ENCODE measurements around the gene CLDN20. TPM values are rescaled to one million over a fixed set of nuclear protein-coding genes. Genes with fewer than 3 reads are reported as not detected.

The CLDN20 gene
- total RNA-seq, 1 experiment from 2014 or later, result not detected

GRCh38 chr6:155271145-155271544 lies 7.3 kb downstream of the CLDN20 start:
- ChIA-PET POLR2A (no interaction called here), CTCF (no interaction called here)
- intact Hi-C loops (cut with micrococcal nuclease; ENCODE audit: unreplicated experiment) (no loop called here), in situ Hi-C loops (cut with HindIII; ENCODE audit: low pct_unique_long_range_greater_than_20kb, low sequenced_read_pairs) (no loop called here)
- TF ChIP-seq SIN3A (IDR thresholded peaks at IDR 0.05; ENCODE audit: borderline replicate concordance, insufficient read depth, low read depth, low read length) (no peak), TCF7L2 (IDR thresholded peaks at IDR 0.05; ENCODE audit: low read depth, low read length) (no peak), POLR2AphosphoS5 (IDR thresholded peaks at IDR 0.05; ENCODE audit: low read depth, low read length) (no peak), REST (IDR thresholded peaks at IDR 0.05; ENCODE audit: insufficient read depth in 1 of 2, low read depth in 2 of 2, low read length in 1 of 2) (no peak), CTCF (IDR thresholded peaks at IDR 0.05) (no peak)
- H3K27ac ChIP-seq (ENCODE audit: low read length), result no peak overlapping the region
- H3K4me3 ChIP-seq (ENCODE audit: low read depth in 2 of 2, low read length in 2 of 2), result no peak overlapping the region
- no peaks in the 10 kb centered on the region for H3K4me1 ChIP-seq (ENCODE audit: control insufficient read depth, insufficient read depth, low read length)
- ATAC-seq (no peak), DNase-seq (ENCODE audit: low read depth, low spot score) (no peak)
- no peaks in the 10 kb centered on the region for H3K27me3 ChIP-seq (ENCODE audit: control insufficient read depth, insufficient read depth, low read length)
- H3K36me3 ChIP-seq (ENCODE audit: control insufficient read depth, insufficient read depth, low read length), result peaks cover 9% of the 10 kb centered on the region
- no peaks in the 10 kb centered on the region for H3K9me3 ChIP-seq (ENCODE audit: control insufficient read depth, insufficient read depth, low read depth, low read length)
- BruUV-seq (replicated peaks), result no TSS peak

DNA sequence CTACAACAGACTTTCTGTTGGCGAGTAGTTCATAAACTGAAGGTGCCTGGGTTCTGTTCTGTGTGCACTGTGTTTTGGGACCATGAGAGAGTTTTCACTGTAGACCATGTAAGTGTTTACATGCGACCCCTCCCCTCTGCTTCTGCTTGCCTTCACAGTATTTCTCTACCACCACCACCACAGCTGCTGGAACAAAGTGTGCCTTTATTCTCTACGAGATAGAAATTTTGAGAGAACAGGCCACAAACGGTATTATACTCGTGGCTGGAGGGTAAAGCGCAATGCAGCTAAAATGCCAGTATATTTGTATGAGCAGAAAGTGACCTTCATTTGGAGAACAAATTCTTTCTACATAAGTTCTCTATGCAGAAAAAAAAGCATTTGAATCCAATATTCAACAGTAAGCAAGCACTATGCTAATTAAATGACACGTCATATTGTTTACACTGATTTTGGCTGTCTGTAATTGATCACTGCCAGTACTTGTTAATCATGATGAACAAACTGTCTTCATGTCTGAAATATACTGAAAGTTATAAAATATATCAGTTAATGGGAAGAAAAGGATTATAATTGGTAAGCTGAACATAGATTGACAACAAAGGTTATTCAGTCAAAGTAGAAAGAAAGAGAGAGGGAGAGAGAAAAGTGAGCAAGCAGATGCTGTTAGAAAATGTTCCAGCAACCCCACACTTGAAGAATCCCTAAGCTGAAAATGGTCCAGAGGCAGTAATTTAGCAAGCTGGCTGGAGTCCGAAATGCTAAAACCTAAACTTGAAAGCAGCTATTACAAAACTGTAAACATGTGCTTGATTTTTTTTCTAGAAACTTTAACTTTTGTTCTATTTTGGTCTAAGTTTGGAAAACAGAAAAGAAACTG lies 8.8 kb downstream of the CLDN20 start:
- Histone ChIP-seq H3K27ac (ENCODE audit: low read length) (no peak overlapping the region), H3K4me1 (ENCODE audit: control insufficient read depth, insufficient read depth, low read length) (no peaks in the 10 kb centered on the region), H3K27me3 (ENCODE audit: control insufficient read depth, insufficient read depth, low read length) (no peaks in the 10 kb centered on the region), H3K36me3 (ENCODE audit: control insufficient read depth, insufficient read depth, low read length) (peaks cover 11% of the 10 kb centered on the region), H3K4me3 (ENCODE audit: low read depth in 2 of 2, low read length in 2 of 2) (no peak overlapping the region), H3K9me3 (ENCODE audit: control insufficient read depth, insufficient read depth, low read depth, low read length) (no peaks in the 10 kb centered on the region)
- no peak for ATAC-seq
- intact Hi-C loops (cut with micrococcal nuclease; ENCODE audit: unreplicated experiment), result no loop called here
- in situ Hi-C loops (cut with HindIII; ENCODE audit: low pct_unique_long_range_greater_than_20kb, low sequenced_read_pairs), result no loop called here
- TF ChIP-seq POLR2AphosphoS5 (IDR thresholded peaks at IDR 0.05; ENCODE audit: low read depth, low read length) (no peak), SIN3A (IDR thresholded peaks at IDR 0.05; ENCODE audit: borderline replicate concordance, insufficient read depth, low read depth, low read length) (no peak), TCF7L2 (IDR thresholded peaks at IDR 0.05; ENCODE audit: low read depth, low read length) (no peak), REST (IDR thresholded peaks at IDR 0.05; ENCODE audit: insufficient read depth in 1 of 2, low read depth in 2 of 2, low read length in 1 of 2) (no peak), CTCF (IDR thresholded peaks at IDR 0.05) (no peak)
- no peak for DNase-seq (ENCODE audit: low read depth, low spot score)
- ChIA-PET CTCF (no interaction called here), POLR2A (interaction anchor here (0.7 kb wide), 1 partner anchor 349 kb away, joined by 3 read pairs; no protein-coding TSS in a partner anchor)
- BruUV-seq (replicated peaks), result no TSS peak

All from Panc1 (cell line).